ENCODE data around the gene RFX1. TPM values are rescaled to one million over a fixed set of nuclear protein-coding genes. Genes with fewer than 3 reads are reported as not detected.
"Not testable (repeated sequence)": the region's sequence is repeated elsewhere in the genome, so short reads cannot be mapped to it uniquely, and the experiment has no call there.

Gene RFX1
- total and polyA plus RNA-seq, 2 experiments from 2014 or later = 8.9 to 11.8 TPM

GRCh38 chr19:13968383-13968935 is 37.7 kb downstream of the RFX1 start:
- no peak overlapping the region for H3K27ac ChIP-seq (ENCODE audit: low read depth)
- H2AFZ ChIP-seq = no peak overlapping the region
- no peak for TF ChIP-seq REST (IDR thresholded peaks at IDR 0.05; ENCODE audit: unreplicated experiment)
- no peak for TF ChIP-seq EZH2phosphoT487 (IDR thresholded peaks at IDR 0.05; ENCODE audit: unreplicated experiment)
- Mint-ChIP-seq H3K4me1 (no peaks in the 10 kb centered on the region; the same call in 2 of the 3 replicates), H3K27ac (no peak overlapping the region), H3K9me3 (no peaks in the 10 kb centered on the region), H3K27me3 (ENCODE audit: insufficient read depth, low read depth, poor library complexity) (peaks cover 13% of the 10 kb centered on the region), H3K4me3 (no peak overlapping the region), H3K36me3 (ENCODE audit: low read depth) (peaks cover 24% of the 10 kb centered on the region)
- no peaks in the 10 kb centered on the region for H3K9me2 ChIP-seq (ENCODE audit: insufficient read depth)
- H3K36me3 ChIP-seq (ENCODE audit: insufficient read depth) = no peaks in the 10 kb centered on the region
- 0 out of 2 replicates have a peak, but pooled peaks cover 6% of the 10 kb centered on the region for H3F3A ChIP-seq (replicated peaks; ENCODE audit: low read depth)
- no peak overlapping the region for H3K4me3 ChIP-seq
- H3K4me1 ChIP-seq (ENCODE audit: insufficient read depth) = peaks cover under 1% of the 10 kb centered on the region; the same call in 1 of the 2 replicates
- H4K20me1 ChIP-seq (replicated peaks; ENCODE audit: insufficient read depth) = no peaks in the 10 kb centered on the region
- H3K27me3 ChIP-seq (ENCODE audit: insufficient read depth) = peaks cover 8% of the 10 kb centered on the region
- H3K4me2 ChIP-seq = no peak overlapping the region
- no peak for ATAC-seq
- DNase-seq (ENCODE audit: low spot score) = no peak
- H3K79me2 ChIP-seq (replicated peaks; ENCODE audit: insufficient read depth) = no peaks in the 10 kb centered on the region

- H3K4me3 ChIP-seq; H3K4me1 ChIP-seq (ENCODE audit: insufficient read depth); H3K27ac Mint-ChIP-seq; H3K4me3 Mint-ChIP-seq; H3K4me1 Mint-ChIP-seq; ATAC-seq; H3K79me2 ChIP-seq (replicated peaks; ENCODE audit: insufficient read depth); H3K36me3 ChIP-seq (ENCODE audit: insufficient read depth); H4K20me1 ChIP-seq (replicated peaks; ENCODE audit: insufficient read depth); H3K9me3 Mint-ChIP-seq; H3K4me2 ChIP-seq; DNase-seq (ENCODE audit: low spot score); H3K27ac ChIP-seq (ENCODE audit: low read depth); H3F3A ChIP-seq (replicated peaks; ENCODE audit: low read depth); H2AFZ ChIP-seq; H3K9me2 ChIP-seq (ENCODE audit: insufficient read depth): not testable (repeated sequence)
- Mint-ChIP-seq H3K36me3 (ENCODE audit: low read depth) (peaks cover 21% of the 10 kb centered on the region), H3K27me3 (ENCODE audit: insufficient read depth, low read depth, poor library complexity) (peaks cover 20% of the 10 kb centered on the region)
- peaks cover 11% of the 10 kb centered on the region for H3K27me3 ChIP-seq (ENCODE audit: insufficient read depth)
Observed at GRCh38 chr19:13967206-13967605, 38.9 kb downstream of the RFX1 start.

- Histone ChIP-seq H3K27ac (ENCODE audit: low read depth) (no peak overlapping the region), H3K27me3 (ENCODE audit: insufficient read depth) (peaks cover 11% of the 10 kb centered on the region), H3K4me2 (no peak overlapping the region), H3K4me1 (ENCODE audit: insufficient read depth) (no peaks in the 10 kb centered on the region; the same call in 1 of the 2 replicates), H3K4me3 (no peak overlapping the region), H3F3A (replicated peaks; ENCODE audit: low read depth) (0 out of 2 replicates have a peak, but pooled peaks cover 6% of the 10 kb centered on the region), H3K79me2 (replicated peaks; ENCODE audit: insufficient read depth) (no peaks in the 10 kb centered on the region), H2AFZ (no peak overlapping the region), H3K9me2 (ENCODE audit: insufficient read depth) (no peaks in the 10 kb centered on the region), H4K20me1 (replicated peaks; ENCODE audit: insufficient read depth) (no peaks in the 10 kb centered on the region), H3K36me3 (ENCODE audit: insufficient read depth) (no peaks in the 10 kb centered on the region)
- Mint-ChIP-seq H3K4me3 (no peak overlapping the region), H3K27me3 (ENCODE audit: insufficient read depth, low read depth, poor library complexity) (peaks cover 20% of the 10 kb centered on the region), H3K9me3 (no peaks in the 10 kb centered on the region), H3K4me1 (peaks cover under 1% of the 10 kb centered on the region), H3K36me3 (ENCODE audit: low read depth) (peaks cover 21% of the 10 kb centered on the region), H3K27ac (no peak overlapping the region)
- DNase-seq (ENCODE audit: low spot score) (no peak), ATAC-seq (no peak)
- TF ChIP-seq STAT1 (IDR thresholded peaks at IDR 0.05; ENCODE audit: unreplicated experiment) (no peak), REST (IDR thresholded peaks at IDR 0.05; ENCODE audit: unreplicated experiment) (no peak)
Observed at GRCh38 chr19:13966684-13967128, 39.4 kb downstream of the RFX1 start.
